Kidney epithelial cell (primary cell): Measurements from ENCODE around the gene ARFGAP1. TPM values are rescaled to one million over a fixed set of nuclear protein-coding genes. Genes with fewer than 3 reads are reported as not detected.

ENCODE experiments used
- DNase-seq: peaks from one replicate; pipeline ENCODE4 v3.0.0-alpha.2; 2010; ENCODE audit warnings: low read depth
- H3K27me3 ChIP-seq: 2 replicates; pipeline ENCODE4 v1.6.0; 2011; ENCODE audit warnings: low read length; ENCODE audit not compliant: control insufficient read depth, insufficient read depth
- H3K36me3 ChIP-seq: 2 replicates; pipeline ENCODE4 v1.5.1; 2011; ENCODE audit warnings: low read length; ENCODE audit not compliant: control insufficient read depth, insufficient read depth
- H3K4me3 ChIP-seq: 2 replicates; pipeline ENCODE4 v1.5.1; 2011; ENCODE audit warnings: low read depth, mild to moderate bottlenecking, control low read depth, low read length
- total RNA-seq: library from RNA; depleted of rRNA; stranded (reverse); fragments of >200 nt; gene quantifications from 2 replicates; pipeline ENCODE4 v1.2.3, GENCODE V29; 2015
- TF ChIP-seq, protein P1 (sequence below): IDR thresholded peaks from 2 replicates; pipeline ENCODE4 v1.5.1; 2011; ENCODE audit warnings: mild to moderate bottlenecking, moderate library complexity, low read length, control low read depth, inconsistent platforms; ENCODE audit not compliant: insufficient read depth, poor library complexity, severe bottlenecking

ARFGAP1 gene
- total RNA-seq, 1 donor from 2014 or later = 109 TPM

GRCh38 chr20:63311833-63312243, 39.2 kb downstream of the ARFGAP1 start:
- Histone ChIP-seq H3K4me3 (no peak overlapping the region), H3K36me3 (no peaks in the 10 kb centered on the region), H3K27me3 (peaks cover 29% of the 10 kb centered on the region)
- TF ChIP-seq, protein P1, sequence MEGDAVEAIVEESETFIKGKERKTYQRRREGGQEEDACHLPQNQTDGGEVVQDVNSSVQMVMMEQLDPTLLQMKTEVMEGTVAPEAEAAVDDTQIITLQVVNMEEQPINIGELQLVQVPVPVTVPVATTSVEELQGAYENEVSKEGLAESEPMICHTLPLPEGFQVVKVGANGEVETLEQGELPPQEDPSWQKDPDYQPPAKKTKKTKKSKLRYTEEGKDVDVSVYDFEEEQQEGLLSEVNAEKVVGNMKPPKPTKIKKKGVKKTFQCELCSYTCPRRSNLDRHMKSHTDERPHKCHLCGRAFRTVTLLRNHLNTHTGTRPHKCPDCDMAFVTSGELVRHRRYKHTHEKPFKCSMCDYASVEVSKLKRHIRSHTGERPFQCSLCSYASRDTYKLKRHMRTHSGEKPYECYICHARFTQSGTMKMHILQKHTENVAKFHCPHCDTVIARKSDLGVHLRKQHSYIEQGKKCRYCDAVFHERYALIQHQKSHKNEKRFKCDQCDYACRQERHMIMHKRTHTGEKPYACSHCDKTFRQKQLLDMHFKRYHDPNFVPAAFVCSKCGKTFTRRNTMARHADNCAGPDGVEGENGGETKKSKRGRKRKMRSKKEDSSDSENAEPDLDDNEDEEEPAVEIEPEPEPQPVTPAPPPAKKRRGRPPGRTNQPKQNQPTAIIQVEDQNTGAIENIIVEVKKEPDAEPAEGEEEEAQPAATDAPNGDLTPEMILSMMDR = no peak
- DNase-seq = no peak

GRCh38 chr20:63312273-63312672, 39.7 kb downstream of the ARFGAP1 start:
- TF ChIP-seq, protein P1 = no peak
- Histone ChIP-seq H3K4me3 (no peak overlapping the region), H3K36me3 (no peaks in the 10 kb centered on the region), H3K27me3 (peaks cover 29% of the 10 kb centered on the region)
- no peak for DNase-seq

GRCh38 chr20:63312690-63313348, 40.2 kb downstream of the ARFGAP1 start:
- TF ChIP-seq, protein P1 = no peak

GRCh38 chr20:63313349-63314014, 40.9 kb downstream of the ARFGAP1 start:
- H3K36me3 ChIP-seq = no peaks in the 10 kb centered on the region
- peaks cover 25% of the 10 kb centered on the region for H3K27me3 ChIP-seq
- no peak for DNase-seq
- H3K4me3 ChIP-seq = no peak overlapping the region
- TF ChIP-seq, protein P1 = no peak

More at GRCh38 chr20:63312690-63313348, 40.2 kb downstream of the ARFGAP1 start:
- H3K27me3 ChIP-seq = peaks cover 26% of the 10 kb centered on the region
- H3K36me3 ChIP-seq = no peaks in the 10 kb centered on the region
- no peak for DNase-seq
- H3K4me3 ChIP-seq = no peak overlapping the region

DNA sequence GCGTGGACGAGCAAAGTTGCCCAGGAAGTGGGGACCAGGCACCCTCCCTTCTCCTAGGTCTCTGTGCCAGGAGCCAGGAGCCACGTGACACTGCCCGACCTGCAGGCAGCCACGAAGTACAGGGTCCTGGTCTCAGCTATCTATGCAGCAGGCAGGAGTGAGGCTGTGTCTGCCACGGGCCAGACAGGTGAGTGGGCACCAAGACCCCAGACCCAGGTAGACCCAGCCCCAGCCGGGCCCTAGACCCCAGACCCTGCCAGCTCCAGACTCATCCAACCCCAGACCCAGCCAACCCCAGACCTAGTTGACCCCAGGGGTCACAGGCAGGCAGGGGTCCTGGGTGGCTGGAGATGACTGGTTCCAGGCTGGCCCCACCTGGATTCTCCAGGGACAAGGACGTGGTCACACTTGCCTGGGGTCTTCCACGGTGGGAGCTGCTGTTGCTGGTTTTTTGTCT, 41.4 kb downstream of the ARFGAP1 start:
- H3K4me3 ChIP-seq = no peak overlapping the region
- TF ChIP-seq, protein P1 = no peak
- no peak for DNase-seq
- H3K36me3 ChIP-seq = no peaks in the 10 kb centered on the region
- peaks cover 21% of the 10 kb centered on the region for H3K27me3 ChIP-seq
